Erythroblast (primary cell): ENCODE measurements around the gene CLRN2.

Experiments
- GATA1 ChIP-seq: IDR thresholded peaks from 2 replicates; pipeline ENCODE4 v1.6.1; 2011; ENCODE audit warnings: low read depth, mild to moderate bottlenecking, control low read depth, low read length, moderate library complexity
- POLR2A ChIP-seq: IDR thresholded peaks from 2 replicates; pipeline ENCODE4 v1.6.1; 2011; ENCODE audit warnings: mild to moderate bottlenecking, low read length

DNA sequence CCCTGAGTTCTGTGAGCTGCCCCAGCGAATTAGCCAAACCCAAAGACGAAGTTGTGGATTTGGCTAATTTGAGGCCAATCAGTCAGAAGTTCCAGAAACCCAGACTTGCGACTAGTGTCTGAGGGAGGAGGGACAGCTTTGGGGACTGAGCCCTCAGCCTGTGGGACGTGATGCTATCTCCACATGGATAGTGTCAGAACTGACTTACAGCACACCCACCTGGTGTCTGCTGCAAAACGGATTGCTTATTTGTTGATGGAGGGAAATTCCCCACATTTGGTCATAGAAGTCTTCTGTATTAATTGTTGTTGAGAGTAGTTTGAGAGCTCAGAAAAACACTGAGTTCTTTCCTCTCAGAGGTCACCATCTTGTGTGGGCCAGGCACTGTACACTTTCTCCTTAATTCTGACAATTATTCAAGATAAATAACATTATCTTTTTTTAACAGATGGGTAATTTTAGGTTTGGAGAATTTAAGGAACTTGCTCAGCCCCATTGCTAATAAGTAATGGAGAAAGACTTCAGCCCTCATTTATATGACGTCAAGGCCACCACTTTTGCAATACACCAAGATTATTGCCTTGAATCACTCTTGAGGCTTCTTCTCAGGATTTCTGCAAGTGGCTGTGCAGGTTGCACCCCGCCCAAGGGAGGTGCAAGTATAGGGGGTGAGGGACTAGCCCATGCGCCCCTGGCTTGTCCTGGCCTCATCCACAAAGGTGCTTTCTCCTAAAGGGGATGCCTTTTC is 16.7 kb downstream of the CLRN2 start:
- TF ChIP-seq POLR2A (no peak), GATA1 (no peak)
